SK-N-MC (cell line): ENCODE results near the gene TGFA.

Source experiments
- EZH2 ChIP-seq: fragments of 200-600 bp; sonication (generic); IDR thresholded peaks from one replicate; pipeline ENCODE4 v1.6.1; 2017; ENCODE audit warnings: antibody characterized with exemption
- POLR2AphosphoS5 ChIP-seq: IDR thresholded peaks from 2 replicates; pipeline ENCODE4 v1.6.1; 2012; ENCODE audit warnings: mild to moderate bottlenecking, low read depth, low read length, borderline replicate concordance

GRCh38 chr2:70469435-70469834 is 84.2 kb downstream of the TGFA start:
- TF ChIP-seq POLR2AphosphoS5: no peak
- TF ChIP-seq EZH2: no peak
